ENCODE data around the gene DPEP3.

GRCh38 chr16:67989322-67990017, 9.2 kb upstream of the DPEP3 start:
- TF ChIP-seq CTCF (IDR thresholded peaks at IDR 0.05) (no peak), POLR2A (IDR thresholded peaks at IDR 0.05) (no peak)
